GM19023 (cell line): Measurements from ENCODE around the gene SPSB1.
"Not testable (repeated sequence)": the region's sequence is repeated elsewhere in the genome, so short reads cannot be mapped to it uniquely, and the experiment has no call there.

Source experiments
- ATAC-seq: cut with Tn5 transposase; IDR thresholded peaks from one replicate; pipeline ENCODE4 v1.9.1; 2021; ENCODE audit warnings: mild to moderate bottlenecking, moderate library complexity; ENCODE audit not compliant: unreplicated experiment

Gene SPSB1

GRCh38 chr1:9299571-9300541 is 7.2 kb downstream of the SPSB1 start:
- not testable (repeated sequence) for ATAC-seq

- ATAC-seq = no peak
Observed at GRCh38 chr1:9300573-9300972, 7.9 kb downstream of the SPSB1 start.

- ATAC-seq = no peak
Observed at GRCh38 chr1:9302745-9303524, 10.2 kb downstream of the SPSB1 start.

- ATAC-seq = no peak
Observed at GRCh38 chr1:9303916-9304315, 11.2 kb downstream of the SPSB1 start.

- no peak for ATAC-seq
Observed at GRCh38 chr1:9305216-9305615, 12.5 kb downstream of the SPSB1 start.

GRCh38 chr1:9306006-9306405 is 13.3 kb downstream of the SPSB1 start:
- ATAC-seq = no peak

GRCh38 chr1:9307303-9307702 is 14.6 kb downstream of the SPSB1 start:
- no peak for ATAC-seq

- ATAC-seq = no peak
Observed at GRCh38 chr1:9308236-9308785, 15.6 kb downstream of the SPSB1 start.

- ATAC-seq = no peak
Observed at GRCh38 chr1:9309080-9309479, 16.4 kb downstream of the SPSB1 start.

GRCh38 chr1:9309991-9310390 is 17.3 kb downstream of the SPSB1 start:
- no peak for ATAC-seq

- no peak for ATAC-seq
Observed at GRCh38 chr1:9311029-9311428, 18.3 kb downstream of the SPSB1 start.

- ATAC-seq = no peak
Observed at GRCh38 chr1:9311479-9311878, 18.8 kb downstream of the SPSB1 start.

- ATAC-seq = no peak
Observed at GRCh38 chr1:9312168-9312720, 19.6 kb downstream of the SPSB1 start.

- no peak for ATAC-seq
Observed at GRCh38 chr1:9313576-9313975, 20.9 kb downstream of the SPSB1 start.

- ATAC-seq = no peak
Observed at GRCh38 chr1:9314111-9314510, 21.4 kb downstream of the SPSB1 start.

GRCh38 chr1:9314711-9315379 is 22.2 kb downstream of the SPSB1 start:
- ATAC-seq = no peak

GRCh38 chr1:9315411-9316079 is 22.9 kb downstream of the SPSB1 start:
- ATAC-seq = no peak

GRCh38 chr1:9316080-9316444 is 23.4 kb downstream of the SPSB1 start:
- ATAC-seq = no peak

GRCh38 chr1:9316512-9316911 is 23.8 kb downstream of the SPSB1 start:
- no peak for ATAC-seq

GRCh38 chr1:9317072-9317471 is 24.4 kb downstream of the SPSB1 start:
- no peak for ATAC-seq
